TTC549 (cell line): ENCODE measurements around the gene TESPA1.
"Not testable (repeated sequence)": the region's sequence is repeated elsewhere in the genome, so short reads cannot be mapped to it uniquely, and the experiment has no call there.

ENCODE experiments used
- FAIRE-seq: peaks from 2 replicates; lab custom pipeline; 2012; peaks lifted over from hg19 to GRCh38; lab: Jason Lieb, UNC

TESPA1 gene

GRCh38 chr12:54945082-54945481 lies 39.5 kb downstream of the TESPA1 start:
- no peak for FAIRE-seq

GRCh38 chr12:54943292-54943691 lies 41.3 kb downstream of the TESPA1 start:
- not testable (repeated sequence) for FAIRE-seq

- no peak for FAIRE-seq
Measured at GRCh38 chr12:54941659-54942058, 42.9 kb downstream of the TESPA1 start.

GRCh38 chr12:54940727-54941315 lies 43.7 kb downstream of the TESPA1 start:
- no peak for FAIRE-seq

GRCh38 chr12:54937929-54938328 lies 46.6 kb downstream of the TESPA1 start:
- FAIRE-seq, result no peak

GRCh38 chr12:54937376-54937775 lies 47.2 kb downstream of the TESPA1 start:
- FAIRE-seq, result no peak

GRCh38 chr12:54936736-54937135 lies 47.8 kb downstream of the TESPA1 start:
- no peak for FAIRE-seq

GRCh38 chr12:54935235-54935951 lies 49.2 kb downstream of the TESPA1 start:
- FAIRE-seq, result no peak

- FAIRE-seq, result no peak
Measured at GRCh38 chr12:54934419-54934818, 50.1 kb downstream of the TESPA1 start.

GRCh38 chr12:54933376-54933775 lies 51.2 kb downstream of the TESPA1 start:
- no peak for FAIRE-seq

- no peak for FAIRE-seq
Measured at GRCh38 chr12:54932691-54933090, 51.9 kb downstream of the TESPA1 start.

GRCh38 chr12:54932038-54932437 lies 52.5 kb downstream of the TESPA1 start:
- no peak for FAIRE-seq

GRCh38 chr12:54929998-54930397 lies 54.6 kb downstream of the TESPA1 start:
- no peak for FAIRE-seq

GRCh38 chr12:54926246-54926645 lies 58.3 kb downstream of the TESPA1 start:
- FAIRE-seq, result no peak

GRCh38 chr12:54924972-54925707 lies 59.4 kb downstream of the TESPA1 start:
- no peak for FAIRE-seq

GRCh38 chr12:54917001-54917488 lies 67.5 kb downstream of the TESPA1 start:
- FAIRE-seq, result no peak
